A549 treated with Hydrocortisone at 1 μM for 4 hours (cell line): ENCODE data around the gene OR10C1. TPM values are rescaled to one million over a fixed set of nuclear protein-coding genes. Genes with fewer than 3 reads are reported as not detected.

ENCODE experiments used
- total RNA-seq: library from RNA; stranded (reverse); fragments of 200-300 nt; extraction: Qiagen RNA extraction; gene quantifications from 5 replicates; pipeline ENCODE4 v1.2.3, GENCODE V29; 2022

Gene OR10C1, protein sequence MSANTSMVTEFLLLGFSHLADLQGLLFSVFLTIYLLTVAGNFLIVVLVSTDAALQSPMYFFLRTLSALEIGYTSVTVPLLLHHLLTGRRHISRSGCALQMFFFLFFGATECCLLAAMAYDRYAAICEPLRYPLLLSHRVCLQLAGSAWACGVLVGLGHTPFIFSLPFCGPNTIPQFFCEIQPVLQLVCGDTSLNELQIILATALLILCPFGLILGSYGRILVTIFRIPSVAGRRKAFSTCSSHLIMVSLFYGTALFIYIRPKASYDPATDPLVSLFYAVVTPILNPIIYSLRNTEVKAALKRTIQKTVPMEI
- not detected in 5 replicates for total RNA-seq

DNA sequence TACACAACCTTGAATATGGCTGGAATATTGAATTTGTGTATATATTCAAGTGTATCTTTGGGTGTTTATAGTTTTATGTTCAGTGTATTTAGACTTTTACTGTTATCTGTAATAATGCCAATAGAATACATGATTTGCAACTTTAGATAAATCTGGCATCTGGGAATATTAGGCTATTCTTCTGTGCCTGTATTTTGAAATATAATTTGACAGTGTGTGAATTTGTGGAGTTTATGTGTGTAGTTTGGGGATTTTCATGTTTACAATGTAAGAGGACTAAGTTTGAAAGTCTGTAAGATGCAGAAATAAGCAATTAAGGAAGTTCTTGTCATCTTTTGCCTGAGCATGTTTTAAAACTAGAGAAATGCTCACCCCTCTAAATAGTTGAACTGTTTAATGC lies at the start of gene OR10C1:
Gene OR10C1, plus strand, starts transcription at position 301 of the 400 bp plus-strand sequence. CDS start 710 bp downstream, outside the sequence.

DNA sequence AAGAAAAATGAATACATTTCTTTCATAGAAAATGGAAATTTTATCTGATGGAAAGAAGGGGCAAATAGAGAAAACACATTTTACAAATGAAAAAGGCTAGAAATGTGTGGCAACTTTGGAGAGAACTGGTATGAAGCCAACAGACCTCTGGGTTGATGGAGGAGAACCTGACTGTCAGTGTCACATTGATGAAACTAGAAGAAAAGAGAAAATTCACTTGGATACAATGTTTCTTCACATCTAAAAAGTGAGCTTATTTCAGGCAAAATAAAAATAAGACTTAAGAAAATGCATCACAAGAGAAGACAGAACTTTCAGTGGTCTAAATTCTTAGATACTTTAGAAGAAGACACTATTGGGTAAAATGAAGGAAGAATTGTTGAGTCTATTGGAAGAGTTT lies 43.8 kb upstream of the OR10C1 start, which contains the start of gene OR12D2:
Gene OR12D2, plus strand, starts transcription at position 301 of the 400 bp plus-strand sequence. CDS start 1,069 bp downstream, outside the sequence.

DNA sequence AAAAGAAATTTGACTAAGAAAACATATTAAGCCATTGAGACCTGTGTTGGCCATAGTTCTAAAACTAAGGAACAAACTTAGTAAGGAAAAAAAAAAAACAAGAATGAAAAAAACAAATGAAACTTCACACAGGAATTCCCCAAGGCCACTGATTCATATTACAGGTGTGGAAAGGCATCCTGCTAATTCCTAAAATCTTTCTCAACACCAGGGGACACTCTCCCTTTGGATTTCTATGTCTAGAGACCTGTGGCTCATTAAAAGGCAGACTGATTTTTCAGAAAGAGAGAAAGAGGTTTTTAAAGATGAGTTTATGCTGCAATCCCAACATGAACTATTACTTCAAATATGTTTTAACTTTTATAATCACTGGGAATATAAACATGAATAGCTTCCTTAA lies 24.5 kb upstream of the OR10C1 start, which contains the start of gene OR12D1:
Gene OR12D1, plus strand, starts transcription at position 341 of the 400 bp plus-strand sequence.

DNA sequence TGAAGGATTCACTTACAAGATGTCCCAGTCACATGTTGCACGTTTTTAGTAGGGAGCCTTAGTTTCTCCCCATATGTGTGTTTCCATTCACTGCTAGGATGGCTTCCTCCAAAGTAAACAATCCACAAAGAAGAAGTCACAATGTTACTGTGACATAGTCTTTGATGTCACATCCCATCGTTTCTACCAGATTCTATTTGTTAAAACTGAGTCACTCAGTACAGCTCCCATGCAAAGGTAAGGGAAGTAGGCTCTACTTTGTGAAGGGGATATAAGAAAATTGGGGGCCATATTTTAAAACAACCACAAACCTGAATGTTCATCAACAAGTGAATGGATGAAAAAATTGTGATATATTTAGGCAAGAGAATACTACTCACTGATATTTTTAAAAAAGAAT lies 17.9 kb downstream of the OR10C1 start, which contains the start of the genes OR11A1 and OR2H1:
Gene OR11A1, minus strand, starts transcription at position 101 of the 400 bp plus-strand sequence. CDS start 29,430 bp downstream, outside the sequence.
Gene OR2H1, plus strand, starts transcription at position 185 of the 400 bp plus-strand sequence. CDS start 4,615 bp downstream, outside the sequence.

DNA sequence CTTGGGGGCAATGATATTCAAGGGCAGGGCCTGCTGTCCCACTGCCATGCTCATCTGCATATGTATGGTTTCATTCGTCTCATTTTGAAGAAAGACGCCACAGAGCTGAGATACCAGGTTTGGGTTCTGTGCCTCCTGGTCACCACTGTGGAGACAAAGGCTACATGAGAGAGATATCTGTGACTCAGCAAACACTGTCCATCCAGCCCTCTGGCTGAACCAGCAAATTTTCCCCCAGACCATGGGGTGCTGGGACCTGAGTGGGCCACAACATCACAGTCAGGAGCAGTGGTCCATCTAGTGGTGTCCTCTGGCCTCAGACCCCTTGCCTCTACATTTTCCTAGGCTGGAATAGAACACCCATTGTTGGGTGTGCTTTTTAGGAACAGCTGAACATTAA lies 48.6 kb downstream of the OR10C1 start, which contains the start of gene MAS1L:
Gene MAS1L, minus strand, starts transcription at position 297 of the 400 bp plus-strand sequence. Its CDS starts 54 bp downstream, at position 243.

Other genes with a start within 250 kb of the OR10C1 start
- gene OR14J1, start 137.6 kb upstream of the OR10C1 start, total RNA-seq, result not detected in 5 replicates
- not detected in 5 replicates for gene OR5V1, start 70.4 kb upstream of the OR10C1 start, total RNA-seq
- gene OR12D3, start 64.0 kb upstream of the OR10C1 start, total RNA-seq, result not detected in 5 replicates
- gene OR12D2, start 43.7 kb upstream of the OR10C1 start, total RNA-seq, result not detected in 5 replicates
- gene OR12D1, start 24.4 kb upstream of the OR10C1 start, total RNA-seq, result not detected in 5 replicates
- gene OR11A1, start 17.8 kb downstream of the OR10C1 start, total RNA-seq, result not detected in 5 replicates
- gene OR2H1, start 17.8 kb downstream of the OR10C1 start, total RNA-seq, result not detected in 5 replicates
- not detected in 5 replicates for gene MAS1L, start 48.6 kb downstream of the OR10C1 start, total RNA-seq
- gene UBD, start 120.4 kb downstream of the OR10C1 start, total RNA-seq, result 0.31 to 0.97 TPM (median 0.61 TPM) in 5 replicates
- not detected in 5 replicates for gene OR2H2, start 145.8 kb downstream of the OR10C1 start, total RNA-seq
- 3.7 to 5.8 TPM (median 4.8 TPM) in 5 replicates for gene GABBR1, start 193.9 kb downstream of the OR10C1 start, total RNA-seq
- not detected in 5 replicates for gene MOG, start 217.8 kb downstream of the OR10C1 start, total RNA-seq
- gene ZFP57, start 241.8 kb downstream of the OR10C1 start, total RNA-seq, result not detected in 5 replicates